Activated effector memory CD4-positive, alpha-beta T cell treated with anti-CD3 and anti-CD28 coated beads, Interleukin-2, amount 50 U/mL, for 16 hours (primary cell): ENCODE results near the gene TLR5.
A peak's percentile ranks its signal among the peaks of the same experiment; 100 is the strongest.
"Not testable (repeated sequence)": the region's sequence is repeated elsewhere in the genome, so short reads cannot be mapped to it uniquely, and the experiment has no call there.

Experiments used
- DNase-seq: peaks from one replicate; pipeline ENCODE4 v3.0.0-alpha.2; 2020

TLR5 gene, protein sequence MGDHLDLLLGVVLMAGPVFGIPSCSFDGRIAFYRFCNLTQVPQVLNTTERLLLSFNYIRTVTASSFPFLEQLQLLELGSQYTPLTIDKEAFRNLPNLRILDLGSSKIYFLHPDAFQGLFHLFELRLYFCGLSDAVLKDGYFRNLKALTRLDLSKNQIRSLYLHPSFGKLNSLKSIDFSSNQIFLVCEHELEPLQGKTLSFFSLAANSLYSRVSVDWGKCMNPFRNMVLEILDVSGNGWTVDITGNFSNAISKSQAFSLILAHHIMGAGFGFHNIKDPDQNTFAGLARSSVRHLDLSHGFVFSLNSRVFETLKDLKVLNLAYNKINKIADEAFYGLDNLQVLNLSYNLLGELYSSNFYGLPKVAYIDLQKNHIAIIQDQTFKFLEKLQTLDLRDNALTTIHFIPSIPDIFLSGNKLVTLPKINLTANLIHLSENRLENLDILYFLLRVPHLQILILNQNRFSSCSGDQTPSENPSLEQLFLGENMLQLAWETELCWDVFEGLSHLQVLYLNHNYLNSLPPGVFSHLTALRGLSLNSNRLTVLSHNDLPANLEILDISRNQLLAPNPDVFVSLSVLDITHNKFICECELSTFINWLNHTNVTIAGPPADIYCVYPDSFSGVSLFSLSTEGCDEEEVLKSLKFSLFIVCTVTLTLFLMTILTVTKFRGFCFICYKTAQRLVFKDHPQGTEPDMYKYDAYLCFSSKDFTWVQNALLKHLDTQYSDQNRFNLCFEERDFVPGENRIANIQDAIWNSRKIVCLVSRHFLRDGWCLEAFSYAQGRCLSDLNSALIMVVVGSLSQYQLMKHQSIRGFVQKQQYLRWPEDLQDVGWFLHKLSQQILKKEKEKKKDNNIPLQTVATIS

DNA sequence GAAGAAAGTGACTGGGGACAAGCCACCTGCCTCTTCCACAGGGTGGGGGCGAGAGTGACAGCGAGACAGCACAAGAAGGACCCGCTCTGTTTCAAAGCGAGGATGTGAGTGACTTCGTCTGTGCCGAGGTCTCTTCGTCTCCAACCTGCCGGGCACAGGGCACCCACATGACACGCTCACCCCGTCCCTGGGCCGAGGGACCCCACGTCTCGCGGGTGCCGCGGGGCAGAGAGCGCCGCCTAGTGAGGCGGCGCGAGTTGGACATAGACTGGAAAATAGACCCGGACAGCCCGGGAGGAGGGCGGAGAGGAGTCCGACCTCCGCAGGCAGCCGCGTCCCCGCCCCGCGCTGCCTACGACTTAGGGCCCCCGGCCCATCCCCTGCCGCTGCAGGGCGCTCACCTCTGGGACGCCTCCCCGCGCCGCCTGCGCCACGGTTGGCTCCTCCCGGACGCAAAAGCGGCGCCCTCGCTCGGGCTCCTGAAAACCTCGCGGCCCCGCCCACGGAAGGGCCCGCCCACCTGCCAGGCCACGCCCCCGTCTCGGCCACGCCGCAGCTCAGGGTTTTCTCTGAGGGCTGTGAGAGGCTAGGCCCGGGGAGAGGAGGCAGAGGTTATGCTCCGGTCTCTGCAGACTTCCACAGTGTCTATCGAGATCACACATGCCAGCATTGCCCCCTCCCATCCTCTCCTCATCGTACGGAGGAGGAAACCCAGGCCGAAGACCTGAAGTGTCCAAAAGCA, at the start of gene TLR5:
TSS of gene TLR5 (minus strand) at position 454 of the 742 bp plus-strand sequence. CDS start 30,217 bp downstream, outside the sequence.
- peak; percentile 96 for DNase-seq

DNA sequence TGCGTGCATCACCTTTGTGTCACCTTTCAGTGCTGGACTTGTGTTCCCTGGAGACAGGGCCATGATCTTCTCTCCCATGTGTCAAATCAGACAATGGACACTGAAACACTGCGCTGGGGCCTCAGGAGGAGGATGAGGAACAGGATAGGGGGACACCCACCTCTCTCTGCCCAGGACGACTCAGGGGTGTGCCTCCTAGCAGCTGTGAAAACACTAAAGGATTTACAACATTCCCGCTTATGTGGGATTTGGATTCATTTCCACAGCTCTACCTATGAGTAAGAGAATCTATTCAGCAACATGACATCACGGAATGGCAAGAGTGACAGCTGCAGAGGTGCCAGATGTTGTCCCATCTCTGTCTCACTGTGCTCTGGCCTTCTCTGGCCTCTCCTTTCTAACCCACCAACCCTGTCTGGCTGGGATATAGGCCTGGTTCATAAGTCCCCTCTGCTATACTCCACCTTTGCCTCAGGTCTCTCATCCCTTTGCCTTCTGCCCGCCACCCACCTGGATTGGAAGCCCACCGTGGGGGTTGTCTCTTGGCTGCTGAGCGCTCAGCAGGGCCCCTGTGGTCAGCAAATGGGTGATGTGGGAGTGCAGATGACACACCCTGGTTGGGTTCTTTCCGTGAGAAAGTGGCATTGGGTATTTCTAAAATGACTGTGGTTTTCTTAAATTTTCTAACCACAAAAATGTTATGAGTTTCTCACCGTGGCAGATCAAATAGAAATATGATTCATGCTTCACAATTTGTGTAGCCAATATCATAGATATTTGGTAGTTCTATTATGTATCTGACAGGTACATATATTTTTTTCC, 47.1 kb upstream of the TLR5 start:
- peak; percentile 85 for DNase-seq

GRCh38 chr1:223189525-223189902, 46.5 kb upstream of the TLR5 start:
- DNase-seq, result no peak

DNA sequence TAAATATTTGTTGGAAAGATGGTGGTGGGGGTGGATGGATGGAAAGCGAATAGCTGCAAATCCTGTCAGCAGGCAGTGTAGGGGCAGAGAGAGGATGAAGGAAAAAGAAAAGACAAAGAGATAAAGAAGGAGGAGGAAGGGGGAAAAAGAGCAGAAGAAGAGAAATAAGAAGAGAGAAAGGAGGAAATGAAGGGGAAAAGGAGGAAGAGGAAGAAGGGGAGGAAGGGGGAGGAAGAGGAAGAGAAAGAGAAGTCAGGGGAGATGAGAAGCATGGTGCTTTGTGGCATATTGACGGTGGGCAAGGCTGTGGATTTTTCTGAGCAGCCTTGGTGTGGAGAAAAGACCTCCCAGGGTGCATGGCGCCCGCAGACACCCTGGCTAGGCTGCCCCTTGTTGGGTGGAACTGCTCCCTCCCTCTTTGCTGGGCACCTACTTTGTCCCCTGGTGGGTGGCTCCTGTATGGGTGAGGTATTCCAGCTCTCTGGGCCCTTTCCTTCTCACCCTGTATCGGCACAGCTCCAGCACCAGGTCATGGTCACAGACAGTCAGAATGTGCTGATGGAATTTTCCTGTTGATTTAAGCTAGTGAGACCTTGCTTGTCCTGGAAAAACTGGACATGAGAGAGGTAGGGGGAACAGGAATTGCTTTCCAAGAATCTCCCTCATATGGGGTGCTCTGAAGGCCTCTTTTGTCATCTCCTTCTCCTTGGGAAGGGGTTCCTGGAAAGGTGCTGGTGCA, 45.7 kb upstream of the TLR5 start:
- DNase-seq, result no peak

- no peak for DNase-seq
Measured at GRCh38 chr1:223186800-223187199, 43.8 kb upstream of the TLR5 start.

- no peak for DNase-seq
Measured at GRCh38 chr1:223183268-223183862, 40.3 kb upstream of the TLR5 start.

DNA sequence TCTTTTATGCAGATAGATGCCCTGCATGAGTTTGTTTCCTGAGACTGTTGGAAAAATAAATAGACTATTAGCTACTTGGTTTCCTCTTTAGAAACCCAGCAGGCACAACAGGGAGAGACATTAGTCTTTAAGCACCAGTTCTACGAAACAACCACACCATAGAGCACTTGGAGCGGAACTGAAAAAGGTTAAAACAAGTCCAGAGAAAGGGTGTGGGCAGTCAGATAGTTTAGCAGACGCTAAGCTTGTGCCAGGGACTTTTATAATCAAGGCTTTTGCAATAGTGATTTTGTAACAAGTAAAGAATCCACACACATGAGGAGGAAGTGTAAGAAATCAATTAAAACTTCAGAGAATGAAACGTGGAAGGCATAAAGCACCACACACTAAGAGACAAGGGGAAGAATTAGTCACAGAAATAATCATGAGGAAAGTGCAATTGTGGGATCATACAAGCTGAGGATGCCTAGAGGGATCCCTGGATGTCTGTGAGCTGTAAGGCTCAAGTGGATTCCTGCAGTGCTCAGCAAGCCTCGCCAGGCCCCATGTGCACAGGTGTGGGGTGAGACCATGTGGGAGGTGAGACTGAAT, 37.8 kb upstream of the TLR5 start:
- DNase-seq, result no peak

DNA sequence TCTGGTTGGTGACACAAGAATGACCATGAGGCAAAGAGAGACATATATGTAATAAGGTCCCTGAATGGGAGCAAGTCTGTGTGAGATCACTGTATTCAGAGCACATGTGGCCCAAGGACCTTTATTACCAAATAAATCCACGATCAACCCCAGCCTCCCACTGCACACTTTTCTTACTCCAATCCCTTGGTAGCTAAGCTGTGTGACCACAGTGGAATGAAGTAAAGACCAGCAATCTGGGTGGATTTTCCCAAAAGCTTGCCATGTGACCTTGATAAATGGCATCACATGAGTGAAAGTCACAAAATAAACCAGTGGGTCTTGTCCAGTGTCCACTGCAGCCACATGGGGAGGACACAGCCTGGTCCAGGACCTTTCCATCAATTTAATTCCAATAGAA, 36.7 kb upstream of the TLR5 start:
- DNase-seq, result no peak

- DNase-seq, result no peak
Measured at GRCh38 chr1:223179280-223179679, 36.2 kb upstream of the TLR5 start.

- no peak for DNase-seq
Measured at GRCh38 chr1:223177681-223178080, 34.6 kb upstream of the TLR5 start.

GRCh38 chr1:223176437-223176836, 33.4 kb upstream of the TLR5 start:
- DNase-seq, result no peak

GRCh38 chr1:223175633-223176032, 32.6 kb upstream of the TLR5 start:
- no peak for DNase-seq

DNA sequence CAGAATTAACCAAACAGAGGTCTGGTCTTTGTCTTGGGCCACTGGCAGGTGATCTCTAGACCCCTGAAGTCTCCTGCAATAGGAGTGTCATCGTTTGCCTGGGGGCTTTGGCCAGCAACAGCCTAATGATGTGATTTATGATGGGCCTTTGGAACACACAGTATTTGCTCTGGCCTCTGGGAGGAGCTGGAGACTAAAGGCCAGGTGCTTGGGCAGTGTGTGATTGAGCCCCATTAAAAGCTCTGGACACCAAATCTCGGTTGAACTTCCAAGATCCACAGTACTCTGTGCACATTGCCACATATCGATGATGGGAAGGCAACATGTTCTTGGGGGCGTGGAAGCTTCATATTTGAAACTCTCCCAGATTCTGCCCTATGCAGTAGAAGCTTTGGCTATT, 32.0 kb upstream of the TLR5 start:
- no peak for DNase-seq

GRCh38 chr1:223169458-223169857, 26.4 kb upstream of the TLR5 start:
- not testable (repeated sequence) for DNase-seq

DNA sequence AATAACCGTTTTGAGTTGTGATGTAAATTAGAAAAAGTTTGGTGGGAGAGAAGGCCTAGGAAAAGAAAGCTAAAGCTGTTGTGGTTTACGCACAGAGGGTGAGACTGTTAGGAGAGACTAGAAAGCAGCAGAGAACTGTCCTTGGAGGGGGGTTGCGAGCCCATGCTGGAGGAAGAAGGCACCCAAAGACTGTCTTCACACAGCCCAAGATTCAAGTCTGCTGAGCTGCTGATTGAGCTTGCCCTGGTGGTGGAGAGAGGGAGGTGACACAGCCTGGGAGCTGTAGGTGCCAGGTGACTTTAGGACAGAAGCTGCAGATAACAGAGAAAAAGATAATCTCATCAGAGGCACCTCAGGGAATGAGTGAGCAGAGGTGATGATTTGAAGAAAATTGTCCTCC, 18.3 kb upstream of the TLR5 start:
- DNase-seq, result no peak

DNA sequence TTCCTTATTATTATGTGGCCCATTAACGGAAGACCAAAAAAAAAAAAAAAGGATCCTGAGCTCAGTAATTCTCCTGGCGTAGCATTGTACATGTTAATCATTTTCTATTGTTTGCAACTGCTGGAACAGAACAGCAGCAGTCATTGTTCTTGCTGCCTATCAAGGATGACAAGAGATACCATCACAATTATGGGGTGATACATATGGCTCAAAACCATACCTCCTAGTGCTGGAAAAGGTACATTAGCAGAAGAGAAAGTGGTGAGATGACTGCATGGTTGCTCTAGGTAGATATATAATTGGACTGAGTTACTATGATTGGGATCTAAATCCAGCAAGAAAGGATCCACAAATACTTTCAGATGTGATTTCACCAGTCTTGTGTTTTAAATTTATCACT, 13.3 kb upstream of the TLR5 start:
- no peak for DNase-seq

DNA sequence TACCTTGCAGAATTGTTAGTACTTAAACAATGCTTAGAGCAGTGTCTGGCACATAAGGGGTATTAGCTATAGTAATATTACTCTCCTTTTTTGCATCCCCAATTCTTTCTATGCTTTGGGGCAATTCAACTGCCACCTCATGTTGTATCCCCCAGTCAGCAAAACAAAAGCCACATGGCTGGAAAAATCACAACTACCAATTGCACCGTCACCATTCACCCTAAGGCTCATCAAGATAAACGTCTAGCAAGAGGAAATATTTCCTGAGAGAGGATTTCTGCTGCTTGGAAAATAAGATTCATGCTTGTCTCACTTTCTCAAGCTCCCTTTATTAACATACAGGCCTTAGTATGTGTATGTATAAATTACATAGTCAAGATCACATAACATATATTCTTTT, 12.1 kb upstream of the TLR5 start:
- DNase-seq, result no peak

DNA sequence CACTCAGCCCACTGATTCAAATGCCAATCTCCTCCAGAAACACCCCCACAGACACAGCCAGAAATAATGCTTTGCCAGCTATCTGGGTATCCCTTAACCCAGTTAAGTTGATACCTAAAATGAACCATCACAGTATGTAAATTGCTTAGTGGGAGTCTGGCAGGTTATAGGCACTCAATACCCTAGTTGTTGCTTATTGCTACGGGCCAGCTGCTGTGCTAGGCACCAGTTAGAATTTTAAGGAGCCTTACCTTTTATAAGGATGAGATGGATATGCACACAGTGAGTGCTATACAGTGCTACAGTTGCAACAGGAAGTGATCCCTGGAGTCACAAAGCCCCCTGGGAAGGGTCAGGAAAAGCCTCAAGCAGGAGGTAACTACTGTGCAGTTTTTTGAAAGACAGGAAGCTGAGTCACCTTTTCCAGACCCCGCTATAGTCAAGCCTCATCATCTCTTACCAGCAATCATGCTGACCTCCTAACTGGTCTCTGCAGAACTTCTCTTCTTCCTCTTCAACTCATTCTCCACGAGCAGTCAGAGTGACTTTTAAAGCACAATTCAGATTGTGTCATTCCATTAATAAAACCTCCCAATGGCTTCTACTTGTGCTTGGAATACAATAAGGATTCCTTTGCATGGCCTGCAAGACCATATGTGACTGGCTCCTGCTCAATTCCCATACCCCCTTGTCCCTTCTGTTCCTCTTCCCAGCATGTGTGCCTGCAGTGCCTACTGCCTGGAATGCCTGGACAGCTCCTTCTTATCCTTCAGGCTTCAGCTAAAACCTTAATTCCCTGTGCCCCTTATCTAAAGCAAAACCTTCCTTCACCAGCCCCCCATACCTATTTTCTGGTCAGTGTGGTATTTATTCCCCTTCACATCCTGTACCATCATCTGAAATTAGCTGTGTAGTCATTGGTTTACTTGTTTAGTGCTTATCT, 10.4 kb upstream of the TLR5 start:
- DNase-seq, result no peak

GRCh38 chr1:223152399-223152798, 9.4 kb upstream of the TLR5 start:
- no peak for DNase-seq

GRCh38 chr1:223150443-223150842, 7.4 kb upstream of the TLR5 start:
- DNase-seq, result no peak
